Sigmoid colon (tissue), 7 donors: ENCODE data around the gene TMEM143. TPM values are rescaled to one million over a fixed set of nuclear protein-coding genes. Genes with fewer than 3 reads are reported as not detected.
A peak's percentile ranks its signal among the peaks of the same experiment; 100 is the strongest.

Experiments
- DNase-seq: peaks from one replicate; pipeline ENCODE4 v3.0.0-alpha.2; 2019
- H3K27ac ChIP-seq, 4 donors: fragments of 200-600 bp; sonication (generic); one replicate each; pipeline ENCODE4 v1.5.1; 2016 to 2019; ENCODE audit warnings: mild to moderate bottlenecking in 1 of 4
- H3K27me3 ChIP-seq, 3 donors: fragments of 200-600 bp; sonication (generic); one replicate each; pipeline ENCODE4 v1.5.1; 2019; ENCODE audit warnings: mild to moderate bottlenecking in 1 of 3
- H3K36me3 ChIP-seq, 4 donors: fragments of 200-600 bp; sonication (generic); one replicate each; pipeline ENCODE4 v1.5.1; 2016 to 2019
- H3K4me1 ChIP-seq, 4 donors: fragments of 200-600 bp; sonication (generic); one replicate each; pipeline ENCODE4 v1.5.1; 2017 to 2019
- H3K4me3 ChIP-seq, 4 donors: fragments of 200-600 bp; sonication (generic); one replicate each; pipeline ENCODE4 v1.5.1; 2017 to 2019; ENCODE audit warnings: mild to moderate bottlenecking in 2 of 4, moderate library complexity in 1 of 4
- H3K9me3 ChIP-seq, 4 donors: fragments of 200-600 bp in 3 of 4; sonication (generic) in 3 of 4; one replicate each; pipeline versions ENCODE4 v1.5.1 to v1.6.1; 2013 to 2019
- CTCF ChIP-seq, 4 experiments: fragments of 450-650 bp in 3 of 4; fragments of 200-600 bp in 1 of 4; IDR thresholded peaks; one replicate each; pipeline ENCODE4 v1.5.1; 2016 to 2019; ENCODE audit warnings: antibody characterized with exemption in 4 of 4, mild to moderate bottlenecking in 3 of 4, moderate library complexity in 2 of 4
- EP300 ChIP-seq, 4 donors: sonication (generic); formaldehyde crosslinking; IDR thresholded peaks; one replicate each; pipeline ENCODE4 v1.6.1; 2017; ENCODE audit warnings: antibody characterized with exemption in 4 of 4
- POLR2A ChIP-seq, 2 donors: fragments of 450-650 bp; IDR thresholded peaks; one replicate each; pipeline ENCODE4 v1.6.1; 2016; ENCODE audit warnings: antibody characterized with exemption in 2 of 2, mild to moderate bottlenecking in 2 of 2, moderate library complexity in 2 of 2
- POLR2AphosphoS5 ChIP-seq, 4 donors: sonication (generic); formaldehyde crosslinking; IDR thresholded peaks; one replicate each; pipeline ENCODE4 v1.6.1; 2017; ENCODE audit warnings: antibody characterized with exemption in 4 of 4
- WGBS, 2 donors: extraction: QIAGEN DNeasy Blood & Tissue Kit; methylation state at CpG; one replicate each; pipeline ENCODE4 v1.1.7; 2013; 5-methylcytosine and 5-hydroxymethylcytosine counted together
- intact Hi-C: fragments of 100-400 bp; cut with DNase I; formaldehyde crosslinking; loops from one replicate; pipeline ENCODE4 v1.15.1; 2023
- polyA plus RNA-seq, 3 donors: library from polyadenylated mRNA; stranded (reverse); fragments of 200-250 nt; gene quantifications; one replicate each; pipeline ENCODE4 v1.2.3, GENCODE V29; 2013
- total RNA-seq, 4 donors: library from RNA; depleted of rRNA; stranded (reverse); fragments of >200 nt; gene quantifications; one replicate each; pipeline ENCODE4 v1.1.0, GENCODE V29; 2016
- donor health status: healthy with polysubstance abuse.
- donor health status: Bipolar disorder and iron deficiency.
- donor health status: healthy.

TMEM143 gene
- total and polyA plus RNA-seq, 7 donors: 4.2 to 8.9 (median 6.8) TPM

GRCh38 chr19:48329167-48329891 lies 34.4 kb downstream of the TMEM143 start:
- Histone ChIP-seq H3K4me3 (peak overlapping the region in 3 of 4 donors; percentile 42 to 47 (median 44)), H3K4me1 (peaks cover 0 to 82% (median 71%) of the 10 kb centered on the region in 4 donors), H3K36me3 (peaks cover 0 to 31% (median 4%) of the 10 kb centered on the region in 4 donors), H3K27ac (peak overlapping the region; percentile 74 to 94 (median 94)), H3K27me3 (no peaks in the 10 kb centered on the region), H3K9me3 (no peaks in the 10 kb centered on the region)
- TF ChIP-seq CTCF (IDR thresholded peaks at IDR 0.05) (no peak), POLR2A (IDR thresholded peaks at IDR 0.05) (no peak), POLR2AphosphoS5 (IDR thresholded peaks at IDR 0.05) (no peak)
- intact Hi-C loops: loop anchor here (5.0 to 10.0 kb wide), 2 partner anchors 138 to 545 kb away; partner anchors contain the start of genes CYTH2 and PPP1R15A
- DNase-seq: no peak
- WGBS, 2 donors: 60% methylated on average over 15 of the region's 15 CpGs

- H3K27ac ChIP-seq: peak within 1 kb of the TSS; percentile 88 to 98 (median 94)
- TF ChIP-seq CTCF (IDR thresholded peaks at IDR 0.05) (no peak), POLR2A (IDR thresholded peaks at IDR 0.05) (peak; percentile 75 to 87), POLR2AphosphoS5 (IDR thresholded peaks at IDR 0.05) (peak; percentile 84 to 96 (median 90)), EP300 (IDR thresholded peaks at IDR 0.05) (no peak)
- 1% methylated on average over 22 of the region's 22 CpGs for WGBS, 2 donors
- peak; percentile 95 for DNase-seq
- peaks cover 0 to 74% (median 65%) of the 10 kb centered on the region in 4 donors for H3K4me1 ChIP-seq
- peak within 1 kb of the TSS; percentile 55 to 79 (median 67) for H3K4me3 ChIP-seq
- H3K9me3 ChIP-seq: no peaks in the 10 kb centered on the region
- peaks cover 0 to 22% (median 3%) of the 10 kb centered on the region in 4 donors for H3K36me3 ChIP-seq
- H3K27me3 ChIP-seq: no peaks in the 10 kb centered on the region
- intact Hi-C loops: loop anchor here (5.0 to 10.0 kb wide), 2 partner anchors 142 to 549 kb away; partner anchors contain the start of genes CYTH2 and PPP1R15A
Measured at GRCh38 chr19:48325265-48325910, 38.4 kb downstream of the TMEM143 start, which contains the start of gene EMP3. Gene EMP3, plus strand, starts transcription at chr19:48325552. Its CDS starts 1,293 bp downstream, at chr19:48326845.

GRCh38 chr19:48321622-48322591 lies 41.8 kb downstream of the TMEM143 start:
- TF ChIP-seq POLR2A (IDR thresholded peaks at IDR 0.05) (peak; percentile 29 to 63), POLR2AphosphoS5 (IDR thresholded peaks at IDR 0.05) (peak; percentile 77 to 89 (median 86)), EP300 (IDR thresholded peaks at IDR 0.05) (no peak)
- DNase-seq: peak; percentile 100
- WGBS, 2 donors: 1 to 2% methylated on average over 63 of the region's 63 CpGs
- Histone ChIP-seq H3K36me3 (no peaks in the 10 kb centered on the region), H3K4me1 (peaks cover 0 to 49% (median 48%) of the 10 kb centered on the region in 4 donors), H3K9me3 (no peaks in the 10 kb centered on the region), H3K27me3 (no peaks in the 10 kb centered on the region), H3K4me3 (peak overlapping the region; percentile 31 to 65 (median 49)), H3K27ac (peak overlapping the region; percentile 90 to 98 (median 98))
- intact Hi-C loops: loop anchor here (1.0 to 10.0 kb wide), 3 partner anchors 41 to 553 kb away; partner anchors contain the start of genes KDELR1, PPP1R15A and TMEM143

- no peaks in the 10 kb centered on the region for H3K27me3 ChIP-seq
- TF ChIP-seq EP300 (IDR thresholded peaks at IDR 0.05) (no peak), CTCF (IDR thresholded peaks at IDR 0.05) (no peak), POLR2A (IDR thresholded peaks at IDR 0.05) (peak in 1 of 2 donors; percentile 30), POLR2AphosphoS5 (IDR thresholded peaks at IDR 0.05) (peak; percentile 3 to 61 (median 34))
- peak; percentile 99 for DNase-seq
- intact Hi-C loops: loop anchor here (10.0 kb wide), 1 partner anchor 554 kb away; the partner anchor contains the start of gene PPP1R15A
- WGBS, 2 donors: 1% methylated on average over 22 of the region's 22 CpGs
- H3K9me3 ChIP-seq: no peaks in the 10 kb centered on the region
- no peaks in the 10 kb centered on the region for H3K36me3 ChIP-seq
- H3K27ac ChIP-seq: peak overlapping the region; percentile 90 to 98 (median 98)
- peak overlapping the region; percentile 31 to 65 (median 49) for H3K4me3 ChIP-seq
- H3K4me1 ChIP-seq: peaks cover 0 to 43% (median 41%) of the 10 kb centered on the region in 4 donors
Measured at GRCh38 chr19:48321372-48321621, 42.4 kb downstream of the TMEM143 start.
